Fibroblast of lung (primary cell): ENCODE results near the gene ZNF800. TPM values are rescaled to one million over a fixed set of nuclear protein-coding genes. Genes with fewer than 3 reads are reported as not detected.

Source experiments
- DNase-seq, 2 donors: peaks; one replicate each; pipeline versions ENCODE4 v3.0.0 to v3.0.0-alpha.2; 2010; ENCODE audit warnings: low read depth in 2 of 2
- H2AFZ ChIP-seq: 2 replicates; pipeline ENCODE4 v1.5.1; 2012; ENCODE audit warnings: low read length, control low read depth, inconsistent platforms
- H3K27ac ChIP-seq: 2 replicates; pipeline ENCODE4 v1.5.1; 2011; ENCODE audit warnings: low read length, control low read depth; ENCODE audit not compliant: insufficient read depth
- H3K27me3 ChIP-seq: 2 replicates; pipeline ENCODE4 v1.5.1; 2011; ENCODE audit warnings: mild to moderate bottlenecking, low read length; ENCODE audit not compliant: control insufficient read depth, insufficient read depth
- H3K36me3 ChIP-seq: 2 replicates; pipeline ENCODE4 v1.5.1; 2011; ENCODE audit warnings: low read length; ENCODE audit not compliant: control insufficient read depth, insufficient read depth
- H3K4me1 ChIP-seq: 2 replicates; pipeline ENCODE4 v1.5.1; 2011; ENCODE audit warnings: low read length; ENCODE audit not compliant: control insufficient read depth, insufficient read depth; ENCODE audit errors: extremely low read depth
- H3K4me2 ChIP-seq: 2 replicates; pipeline ENCODE4 v1.5.1; 2011; ENCODE audit warnings: low read length, control low read depth; ENCODE audit not compliant: insufficient read depth; ENCODE audit errors: extremely low read depth
- H3K4me3 ChIP-seq, 4 experiments: fragments of 200-600 bp in 1 of 4; sonication (generic) in 1 of 4; replicated peaks in 1 of 4; 2 replicates each; pipeline ENCODE4 v1.5.1; 2011 to 2016; ENCODE audit warnings: low read length in 4 of 4, low read depth in 3 of 4, mild to moderate bottlenecking in 3 of 4, control low read depth in 2 of 4, inconsistent platforms in 1 of 4, mixed read lengths in 1 of 4; ENCODE audit not compliant: insufficient read depth in 1 of 4; ENCODE audit errors: control extremely low read depth in 1 of 4
- H3K79me2 ChIP-seq: 2 replicates; pipeline ENCODE4 v1.5.1; 2012; ENCODE audit warnings: mild to moderate bottlenecking, low read length, inconsistent platforms; ENCODE audit not compliant: control insufficient read depth, insufficient read depth
- H3K9ac ChIP-seq: 2 replicates; pipeline ENCODE4 v1.5.1; 2011; ENCODE audit warnings: mild to moderate bottlenecking, low read length, control low read depth; ENCODE audit not compliant: insufficient read depth
- H3K9me3 ChIP-seq: 2 replicates; pipeline ENCODE4 v1.5.1; 2012; ENCODE audit warnings: low read depth, low read length; ENCODE audit not compliant: control insufficient read depth, insufficient read depth
- H4K20me1 ChIP-seq: 2 replicates; pipeline ENCODE4 v1.5.1; 2011; ENCODE audit warnings: low read length; ENCODE audit not compliant: control insufficient read depth, insufficient read depth; ENCODE audit errors: extremely low read depth
- EZH2 ChIP-seq: IDR thresholded peaks from 2 replicates; pipeline ENCODE4 v1.5.1; 2012; ENCODE audit warnings: low read length, control low read depth, mild to moderate bottlenecking; ENCODE audit errors: missing control alignments
- polyA plus RNA-seq, 2 donors: library from polyadenylated mRNA; depleted of rRNA in 1 of 2; stranded (reverse) in 1 of 2; unstranded in 1 of 2; fragments of >200 nt; gene quantifications; 2 replicates each; pipeline ENCODE4 v1.2.1, GENCODE V29; 2011 to 2012; ENCODE audit warnings: missing spikeins in 1 of 2
- total RNA-seq: library from RNA; depleted of rRNA; stranded (reverse); fragments of >200 nt; gene quantifications from 2 replicates; pipeline ENCODE4 v1.2.1, GENCODE V29; 2014
- TF ChIP-seq, protein P1 (sequence below), 2 donors: IDR thresholded peaks in 1 of 2; conservative IDR thresholded peaks in 1 of 2; 1 replicate in 1 of 2; 2 replicates in 1 of 2; pipeline ENCODE4 v1.5.1; 2011 to 2012; ENCODE audit warnings: low read length in 2 of 2, control low read depth in 1 of 2, inconsistent platforms in 1 of 2, low read depth in 1 of 2, mild to moderate bottlenecking in 1 of 2

ZNF800 gene
- total and polyA plus RNA-seq, 2 donors (not counting 1 experiment from before 2014, with no cell fraction given), result 12.4 to 16.6 TPM

DNA sequence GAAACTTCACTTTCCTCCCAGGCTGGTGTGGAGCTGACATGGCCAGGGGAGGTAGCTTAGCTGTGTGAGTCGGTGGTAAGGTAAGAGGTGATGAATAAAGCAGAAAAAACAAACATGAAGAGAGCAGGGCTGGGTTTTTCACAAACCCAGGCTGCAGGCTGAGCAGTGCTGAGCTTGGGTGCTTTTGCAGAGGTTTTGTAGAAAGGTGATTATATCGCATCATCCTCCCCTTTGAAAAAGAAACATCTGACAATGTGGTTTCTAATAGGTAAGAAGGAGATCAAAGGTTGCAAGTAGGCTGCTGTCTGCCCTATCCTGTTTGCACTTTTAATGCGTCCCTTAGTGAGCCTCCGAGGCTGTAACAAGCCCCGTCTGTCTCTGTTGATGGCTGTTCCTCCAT is 70.2 kb downstream of the ZNF800 start:
- DNase-seq, result no peak
- H3K9ac ChIP-seq, result no peak overlapping the region
- H3K4me2 ChIP-seq, result no peak overlapping the region
- no peaks in the 10 kb centered on the region for H3K79me2 ChIP-seq
- H4K20me1 ChIP-seq, result no peaks in the 10 kb centered on the region
- H3K36me3 ChIP-seq, result no peaks in the 10 kb centered on the region
- H3K9me3 ChIP-seq, result no peaks in the 10 kb centered on the region
- no peaks in the 10 kb centered on the region for H3K4me1 ChIP-seq
- H3K27ac ChIP-seq, result no peak overlapping the region
- no peak overlapping the region for H2AFZ ChIP-seq
- no peaks in the 10 kb centered on the region for H3K27me3 ChIP-seq
- no peak overlapping the region for H3K4me3 ChIP-seq
- TF ChIP-seq EZH2, result no peak
- TF ChIP-seq, protein P1, sequence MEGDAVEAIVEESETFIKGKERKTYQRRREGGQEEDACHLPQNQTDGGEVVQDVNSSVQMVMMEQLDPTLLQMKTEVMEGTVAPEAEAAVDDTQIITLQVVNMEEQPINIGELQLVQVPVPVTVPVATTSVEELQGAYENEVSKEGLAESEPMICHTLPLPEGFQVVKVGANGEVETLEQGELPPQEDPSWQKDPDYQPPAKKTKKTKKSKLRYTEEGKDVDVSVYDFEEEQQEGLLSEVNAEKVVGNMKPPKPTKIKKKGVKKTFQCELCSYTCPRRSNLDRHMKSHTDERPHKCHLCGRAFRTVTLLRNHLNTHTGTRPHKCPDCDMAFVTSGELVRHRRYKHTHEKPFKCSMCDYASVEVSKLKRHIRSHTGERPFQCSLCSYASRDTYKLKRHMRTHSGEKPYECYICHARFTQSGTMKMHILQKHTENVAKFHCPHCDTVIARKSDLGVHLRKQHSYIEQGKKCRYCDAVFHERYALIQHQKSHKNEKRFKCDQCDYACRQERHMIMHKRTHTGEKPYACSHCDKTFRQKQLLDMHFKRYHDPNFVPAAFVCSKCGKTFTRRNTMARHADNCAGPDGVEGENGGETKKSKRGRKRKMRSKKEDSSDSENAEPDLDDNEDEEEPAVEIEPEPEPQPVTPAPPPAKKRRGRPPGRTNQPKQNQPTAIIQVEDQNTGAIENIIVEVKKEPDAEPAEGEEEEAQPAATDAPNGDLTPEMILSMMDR (conservative IDR thresholded peaks at IDR 0.05 in 1 of 2, IDR thresholded peaks at IDR 0.05 in 1 of 2; ENCODE audit: low read depth in 1 of 2, low read length in 2 of 2), result no peak

DNA sequence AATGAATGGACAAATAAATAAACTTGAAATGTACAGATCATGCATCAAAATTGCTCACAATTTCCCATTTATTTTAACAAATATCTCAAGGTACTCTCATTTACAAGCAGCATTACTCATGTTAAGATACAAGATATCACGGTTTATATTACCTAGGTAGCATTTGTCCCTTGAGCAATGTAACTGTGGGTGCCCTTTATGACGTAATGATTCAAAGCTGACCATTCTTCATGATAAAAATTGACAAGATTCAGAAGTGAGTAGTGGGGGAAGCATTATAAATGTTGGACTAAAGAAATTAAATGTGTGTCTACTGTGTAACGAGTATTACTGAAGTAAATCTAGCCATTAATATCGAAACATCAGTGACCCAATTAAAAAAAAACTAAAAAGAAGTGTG is 71.5 kb downstream of the ZNF800 start:
- TF ChIP-seq, protein P1 (conservative IDR thresholded peaks at IDR 0.05 in 1 of 2, IDR thresholded peaks at IDR 0.05 in 1 of 2; ENCODE audit: low read depth in 1 of 2, low read length in 2 of 2), result no peak
- no peak for TF ChIP-seq EZH2

More for the DNA sequence above, 71.5 kb downstream of the ZNF800 start:
- H3K4me3 ChIP-seq, result no peak overlapping the region
- no peak for DNase-seq
- no peak overlapping the region for H3K27ac ChIP-seq
- no peak overlapping the region for H2AFZ ChIP-seq
- H3K36me3 ChIP-seq, result no peaks in the 10 kb centered on the region
- H4K20me1 ChIP-seq, result no peaks in the 10 kb centered on the region
- H3K27me3 ChIP-seq, result no peaks in the 10 kb centered on the region
- H3K9me3 ChIP-seq, result no peaks in the 10 kb centered on the region
- H3K4me1 ChIP-seq, result no peaks in the 10 kb centered on the region
- no peak overlapping the region for H3K4me2 ChIP-seq
- H3K9ac ChIP-seq, result no peak overlapping the region
- no peaks in the 10 kb centered on the region for H3K79me2 ChIP-seq

Other genes starting within 250 kb of the ZNF800 start
- not detected in 2 replicates for gene GRM8, start 139.8 kb downstream of the ZNF800 start, total RNA-seq
- not detected in 2 replicates for gene GRM8, start 139.8 kb downstream of the ZNF800 start, polyA plus RNA-seq
- 38.8 and 39.0 TPM in 2 replicates for gene GCC1, start 192.9 kb upstream of the ZNF800 start, total RNA-seq
- gene GCC1, start 192.9 kb upstream of the ZNF800 start, polyA plus RNA-seq, result 7.6 and 8.0 TPM in 2 replicates
- 105 and 113 TPM in 2 replicates for gene ARF5, start 195.7 kb upstream of the ZNF800 start, total RNA-seq
- gene ARF5, start 195.7 kb upstream of the ZNF800 start, polyA plus RNA-seq, result 185 and 214 TPM in 2 replicates
- gene FSCN3, start 201.0 kb upstream of the ZNF800 start, total RNA-seq, result 1.2 and 1.3 TPM in 2 replicates
- gene FSCN3, start 201.0 kb upstream of the ZNF800 start, polyA plus RNA-seq, result 0.84 and 1.6 TPM in 2 replicates
- gene PAX4, start 225.4 kb upstream of the ZNF800 start, total RNA-seq, result not detected in 2 replicates
- not detected in 2 replicates for gene PAX4, start 225.4 kb upstream of the ZNF800 start, polyA plus RNA-seq